GM21390 (cell line): ENCODE measurements around the gene CCDC92.
"Not testable (repeated sequence)": the region's sequence is repeated elsewhere in the genome, so short reads cannot be mapped to it uniquely, and the experiment has no call there.

Experiments used
- ATAC-seq: cut with Tn5 transposase; IDR thresholded peaks from one replicate; pipeline ENCODE4 v1.9.1; 2021; ENCODE audit not compliant: unreplicated experiment

The CCDC92 gene

DNA sequence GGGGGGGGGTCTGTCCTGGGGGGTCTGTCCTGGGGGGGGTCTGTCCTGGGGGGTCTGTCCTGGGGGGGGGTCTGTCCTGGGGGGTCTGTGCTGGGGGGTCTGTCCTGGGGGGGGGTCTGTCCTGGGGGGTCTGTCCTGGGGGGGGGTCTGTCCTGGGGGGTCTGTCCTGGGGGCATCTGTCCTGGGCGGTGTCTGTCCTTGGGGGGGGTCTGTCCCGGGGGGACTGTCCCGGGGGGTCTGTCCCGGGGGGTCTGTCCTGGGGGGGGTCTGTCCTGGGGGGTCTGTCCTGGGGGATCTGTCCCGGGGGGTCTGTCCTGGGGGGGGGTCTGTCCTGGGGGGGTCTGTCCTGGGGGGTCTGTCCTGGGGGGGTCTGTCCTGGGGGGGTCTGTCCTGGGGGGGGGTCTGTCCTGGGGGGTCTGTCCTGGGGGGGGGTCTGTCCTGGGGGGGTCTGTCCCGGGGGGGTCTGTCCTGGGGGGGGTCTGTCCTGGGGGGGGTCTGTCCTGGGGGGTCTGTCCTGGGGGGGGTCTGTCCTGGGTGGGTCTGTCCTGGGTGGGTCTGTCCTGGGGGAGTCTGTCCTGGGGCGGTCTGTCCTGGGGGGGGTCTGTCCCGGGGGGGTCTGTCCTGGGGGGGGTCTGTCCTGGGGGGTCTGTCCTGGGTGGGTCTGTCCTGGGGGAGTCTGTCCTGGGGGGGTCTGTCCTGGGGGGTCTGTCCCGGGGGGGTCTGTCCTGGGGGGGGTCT, 60.8 kb downstream of the CCDC92 start:
- not testable (repeated sequence) for ATAC-seq

DNA sequence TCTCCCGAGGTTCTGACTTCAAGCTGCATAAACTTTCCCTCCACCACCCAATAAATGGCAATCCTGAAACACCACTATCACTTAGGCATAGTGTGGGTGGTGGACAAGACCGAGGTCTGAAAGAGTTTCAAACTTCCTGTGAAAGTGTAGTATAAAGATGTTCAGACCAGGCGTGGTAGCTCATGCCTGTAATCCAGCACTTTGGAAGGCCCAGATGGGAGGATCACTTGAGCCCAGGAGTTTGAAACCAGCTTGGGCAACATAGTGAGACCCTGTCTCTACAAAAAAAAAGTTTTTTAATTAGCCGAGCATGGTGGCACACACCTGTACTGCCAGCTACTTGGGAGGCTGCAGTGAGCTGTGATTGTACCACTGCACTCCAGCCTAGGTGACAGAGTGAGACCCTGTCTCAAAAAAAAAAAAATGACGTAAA, 61.9 kb downstream of the CCDC92 start:
- no peak for ATAC-seq

- no peak for ATAC-seq
These were observed 62.6 kb downstream of the CCDC92 start for GRCh38 chr12:123910057-123910456.

DNA sequence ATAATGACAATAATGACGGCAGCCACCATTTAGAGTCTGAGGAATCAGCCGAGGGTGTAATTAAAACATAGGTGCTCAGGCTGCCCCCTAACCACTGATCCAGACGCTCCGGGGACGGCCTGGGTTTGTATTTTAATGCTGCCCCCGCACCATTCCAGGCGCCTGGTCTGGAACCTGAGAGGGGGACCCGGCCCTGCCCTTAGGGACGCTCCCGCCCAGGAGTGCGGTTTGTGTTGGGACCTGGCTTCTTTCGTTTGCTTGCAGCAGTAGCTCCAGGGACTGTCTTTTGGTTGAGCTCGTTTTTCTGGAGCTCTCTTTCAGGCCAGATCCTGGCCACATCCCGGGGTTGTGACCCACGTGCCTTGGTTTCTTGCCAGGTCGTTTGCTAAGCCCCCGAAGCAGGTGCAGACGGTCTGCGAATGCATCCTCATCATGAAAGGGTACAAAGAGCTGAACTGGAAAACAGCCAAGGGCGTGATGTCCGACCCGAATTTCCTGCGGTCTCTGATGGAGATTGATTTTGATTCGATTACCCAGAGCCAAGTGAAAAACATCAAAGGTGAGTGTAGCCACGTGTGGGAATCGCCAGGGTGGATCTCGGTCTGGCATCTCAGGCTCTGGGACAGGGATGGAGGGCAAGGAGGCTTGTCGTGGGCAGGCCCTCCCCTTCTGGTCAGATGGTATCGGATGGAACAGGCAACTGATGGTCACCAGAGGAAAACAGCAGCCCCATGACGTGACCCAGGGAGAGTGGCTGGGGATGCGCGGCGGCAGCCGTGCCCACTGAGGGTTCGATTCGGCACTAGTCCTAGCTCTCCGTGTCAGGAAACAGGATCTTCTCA, 63.5 kb downstream of the CCDC92 start:
- no peak for ATAC-seq

GRCh38 chr12:123907726-123908476, 64.7 kb downstream of the CCDC92 start:
- no peak for ATAC-seq

DNA sequence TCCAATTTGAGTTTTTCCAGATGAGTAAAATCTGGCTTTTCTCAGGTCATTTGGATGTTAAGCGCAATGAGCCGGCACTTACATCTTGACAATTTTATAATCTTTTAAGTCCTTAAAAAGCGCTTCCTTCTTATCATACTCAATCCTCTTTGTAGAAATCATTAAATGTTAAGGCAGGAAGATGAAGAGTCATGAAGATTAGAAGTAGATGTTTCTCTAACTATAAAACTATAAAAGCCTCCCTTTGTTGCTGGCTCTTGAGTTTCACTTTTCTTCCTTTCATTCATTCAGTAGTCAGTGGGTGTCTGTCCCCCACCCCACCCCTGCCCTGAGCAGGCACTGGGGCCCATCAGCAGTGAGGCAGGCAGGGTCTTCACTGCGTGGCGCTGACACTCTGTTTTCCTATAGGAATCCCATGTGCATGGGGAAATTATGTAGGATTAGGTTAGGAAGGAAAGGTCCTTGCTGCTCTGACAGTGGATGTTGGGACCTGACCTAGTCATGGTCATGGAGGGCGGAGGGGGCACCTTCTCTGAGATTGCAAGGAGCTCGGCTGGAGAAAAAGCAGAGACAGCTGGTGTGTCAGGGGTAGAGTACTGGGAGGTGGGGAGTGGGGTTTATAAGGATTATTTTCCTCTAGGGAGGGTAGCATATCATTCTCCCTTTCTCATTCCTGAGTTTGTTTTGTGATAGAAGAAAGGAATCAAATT, 65.8 kb downstream of the CCDC92 start:
- ATAC-seq, result no peak

DNA sequence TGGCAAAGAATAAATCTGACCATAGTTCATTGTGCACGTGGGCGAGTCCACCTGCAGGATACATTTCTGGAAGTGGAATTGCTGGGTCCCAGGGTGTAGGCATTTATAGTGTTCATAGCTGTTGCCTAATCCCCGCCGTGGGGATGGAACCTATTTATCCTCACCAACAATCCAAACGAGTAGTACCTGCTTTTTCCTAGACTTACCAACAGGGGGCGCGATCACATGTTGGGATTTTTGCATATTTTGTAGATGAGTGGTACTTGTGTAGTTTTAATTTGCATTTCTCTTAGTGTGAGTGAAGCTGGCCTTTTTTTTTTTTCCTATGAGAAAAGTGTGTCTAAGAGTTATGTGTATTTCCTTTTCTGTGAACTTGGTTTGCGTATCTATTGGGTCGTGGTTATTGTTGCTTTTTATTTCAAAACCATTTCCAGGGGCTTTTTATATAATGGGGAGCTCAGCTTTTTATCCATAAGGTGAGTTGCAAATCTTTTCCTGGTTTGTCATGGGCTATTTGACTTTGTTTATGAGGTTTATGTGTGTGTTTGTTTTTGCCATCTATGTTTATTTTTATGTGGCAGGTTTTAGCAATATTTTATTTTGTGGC, 67.2 kb downstream of the CCDC92 start:
- ATAC-seq, result no peak

DNA sequence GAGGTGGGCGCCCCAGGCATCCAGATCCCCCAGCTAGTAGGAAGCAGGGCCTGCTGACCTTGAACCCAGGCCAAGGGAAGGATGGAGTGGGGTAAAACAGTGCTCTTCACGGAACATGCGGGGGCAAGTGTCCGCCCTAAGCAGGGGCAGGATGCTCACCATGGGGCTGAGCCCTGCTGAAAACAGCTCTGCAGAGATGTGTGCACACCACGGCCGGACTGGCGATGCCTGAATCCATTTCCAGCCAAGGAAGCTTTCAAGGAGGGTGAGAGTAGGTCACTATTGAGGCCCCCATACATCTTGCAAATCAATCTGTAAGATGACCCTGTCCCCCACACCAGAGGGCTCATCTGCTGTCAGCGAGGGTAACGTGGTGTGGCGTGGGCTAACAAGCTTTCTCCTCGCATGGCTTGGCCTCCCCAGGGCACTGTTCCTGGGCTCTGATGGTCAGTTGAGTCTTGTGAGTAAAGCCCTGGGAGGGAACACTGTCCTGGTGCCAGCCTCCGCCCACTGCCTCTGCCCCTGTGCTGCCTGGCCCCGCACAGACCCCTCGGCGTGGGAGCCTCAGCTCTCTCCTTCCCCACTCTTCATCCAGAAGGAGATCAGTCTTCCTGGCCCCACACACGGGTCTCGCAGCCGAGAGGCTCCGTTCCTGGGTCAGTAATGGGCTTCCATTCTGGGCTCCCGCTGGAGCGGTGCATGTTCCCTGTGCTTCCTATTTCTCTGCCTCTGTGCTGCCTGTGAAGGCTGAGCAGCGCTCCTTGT, 69.1 kb downstream of the CCDC92 start:
- no peak for ATAC-seq

DNA sequence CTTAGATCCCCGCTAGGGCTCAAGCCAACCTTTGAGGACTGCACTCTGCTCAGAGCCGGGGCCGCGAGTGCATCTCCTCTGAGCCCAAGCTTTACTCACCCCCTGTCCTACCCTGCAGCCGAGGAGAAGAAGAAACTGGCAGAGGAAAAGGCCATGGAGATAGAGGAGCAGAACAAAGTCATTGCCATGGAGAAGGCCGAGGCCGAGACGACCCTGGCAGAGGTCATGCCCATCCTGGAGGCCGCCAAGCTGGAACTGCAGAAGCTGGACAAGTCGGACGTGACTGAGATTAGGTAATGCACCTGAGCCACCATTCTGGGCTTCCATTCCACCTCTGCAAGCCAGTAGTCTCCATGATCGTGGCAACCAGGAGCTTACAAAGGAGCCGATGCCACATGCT, 69.8 kb downstream of the CCDC92 start:
- no peak for ATAC-seq

DNA sequence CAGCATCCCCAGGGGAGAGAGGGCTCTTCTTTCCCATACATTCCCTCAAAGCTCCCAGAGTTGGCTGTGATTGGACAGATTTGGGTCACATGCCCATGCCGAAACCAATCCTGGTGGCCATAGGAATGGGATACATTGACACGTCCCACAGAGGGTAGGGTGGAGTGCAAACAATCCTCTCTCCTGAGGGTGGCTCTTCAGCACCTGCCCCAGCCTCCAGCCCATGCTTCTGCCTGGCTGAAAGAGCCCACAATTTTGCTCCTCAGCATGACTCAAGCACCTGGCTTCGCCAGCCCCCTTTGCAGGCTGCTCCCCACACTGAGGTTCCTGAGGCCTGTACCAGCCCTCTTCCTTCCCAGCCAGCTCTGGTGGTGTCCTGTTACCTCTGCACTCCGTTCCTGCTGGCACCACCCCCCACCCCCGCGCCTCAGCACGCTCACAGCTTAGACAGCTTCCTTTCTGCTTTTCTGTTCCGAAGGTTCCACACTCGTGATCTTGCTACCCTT, 71.7 kb downstream of the CCDC92 start:
- no peak for ATAC-seq

DNA sequence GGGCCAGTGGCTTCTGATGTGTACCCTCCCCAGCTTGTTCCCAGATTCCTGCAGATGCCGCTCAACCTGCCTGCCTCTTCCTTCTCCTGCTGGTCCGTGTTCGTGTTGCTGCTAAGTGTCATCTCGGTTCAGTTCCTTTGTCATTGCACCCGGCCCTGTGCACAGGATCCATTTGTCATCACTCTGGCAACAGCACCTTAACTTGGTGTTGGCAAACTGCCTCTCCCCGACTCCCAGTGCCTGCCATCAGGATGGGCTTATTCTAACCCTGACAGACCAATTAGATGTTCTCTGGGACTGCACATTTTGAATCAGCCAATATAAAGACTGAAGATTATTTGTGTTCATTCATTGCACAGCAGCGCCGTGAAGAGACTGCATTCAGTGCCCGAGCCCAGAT, 73.3 kb downstream of the CCDC92 start:
- ATAC-seq, result no peak

GRCh38 chr12:123898673-123899072, 74.0 kb downstream of the CCDC92 start:
- no peak for ATAC-seq

DNA sequence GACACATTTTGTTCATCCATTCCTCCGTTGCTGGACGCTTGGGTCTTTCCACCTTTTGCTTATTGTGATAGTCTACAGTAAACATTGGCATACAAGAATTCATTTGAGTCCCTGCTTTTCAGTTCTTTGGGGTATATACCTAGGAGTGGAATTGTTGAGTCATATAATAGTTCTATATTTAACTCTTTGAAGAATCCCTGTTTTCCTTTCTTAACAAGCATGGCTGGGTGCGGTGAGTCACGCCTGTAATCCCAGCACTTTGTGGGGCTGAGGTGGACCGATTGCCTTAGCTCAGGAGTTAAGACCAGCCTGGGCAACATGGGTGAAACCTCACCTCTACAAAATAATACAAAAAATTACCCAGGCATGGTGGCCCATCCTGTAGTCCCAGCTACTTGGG, 75.4 kb downstream of the CCDC92 start:
- no peak for ATAC-seq

GRCh38 chr12:123896767-123897166, 75.9 kb downstream of the CCDC92 start:
- ATAC-seq, result no peak

DNA sequence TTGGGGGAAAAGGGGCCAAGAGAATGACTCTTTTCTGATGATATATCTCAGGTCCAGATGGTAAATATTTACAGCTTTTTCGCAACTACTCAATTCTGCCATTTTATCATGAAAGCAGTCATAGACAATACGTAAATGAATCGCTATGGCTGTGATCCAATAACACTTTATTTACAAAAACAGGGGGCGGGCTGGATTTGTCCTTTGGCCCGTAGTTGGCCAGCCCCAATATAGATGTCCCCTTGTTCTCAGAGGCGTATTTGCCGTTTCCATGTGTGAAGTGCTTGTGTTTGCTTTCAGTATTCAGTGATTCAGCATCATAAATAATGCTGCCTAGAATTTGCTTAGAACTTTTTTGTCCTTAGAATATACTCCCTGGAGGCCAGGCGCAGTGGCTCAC, 77.2 kb downstream of the CCDC92 start:
- no peak for ATAC-seq

GRCh38 chr12:123894823-123895345, 77.7 kb downstream of the CCDC92 start:
- no peak for ATAC-seq

- no peak for ATAC-seq
These were observed 79.4 kb downstream of the CCDC92 start for GRCh38 chr12:123893276-123893675.

- no peak for ATAC-seq
These were observed 79.8 kb downstream of the CCDC92 start for GRCh38 chr12:123892853-123893252.

- no peak for ATAC-seq
These were observed 80.5 kb downstream of the CCDC92 start for GRCh38 chr12:123892180-123892559.
